PC-9 (cell line): Measurements from ENCODE around the gene HSF5. TPM values are rescaled to one million over a fixed set of nuclear protein-coding genes. Genes with fewer than 3 reads are reported as not detected.

Source experiments
- BruUV-seq: library from RNA; stranded (reverse); fragments of 400-500 nt; replicated peaks from 2 replicates; lab custom pipeline; 2021; lab: Mats Ljungman, UMichigan
- CTCF ChIA-PET: fragments of 300-600 bp; sonication (Branson Sonifier 250); formaldehyde crosslinking; loops from one replicate; lab custom pipeline; 2022; ENCODE audit warnings: antibody characterized with exemption; lab: Charles Lee
- POLR2A ChIA-PET: fragments of 300-600 bp; sonication (Branson Sonifier 250); formaldehyde crosslinking; loops from one replicate; lab custom pipeline; 2022; ENCODE audit warnings: antibody characterized with exemption; ENCODE audit not compliant: unreplicated experiment; lab: Charles Lee
- DNase-seq, 2 experiments: peaks; one replicate each; pipeline versions ENCODE4 v3.0.0 to v3.0.0-alpha.2; 2015 to 2022; ENCODE audit warnings: mixed read lengths in 1 of 2
- H2AFZ ChIP-seq: fragments of 200-600 bp; sonication (generic); 2 replicates; pipeline ENCODE4 v1.8.1; 2017; ENCODE audit warnings: antibody characterized with exemption
- H3F3A ChIP-seq: fragments of 200-600 bp; sonication (generic); 2 replicates; pipeline ENCODE4 v1.8.1; 2017; ENCODE audit warnings: antibody characterized with exemption, mild to moderate bottlenecking, low read depth; ENCODE audit not compliant: insufficient read depth
- H3K27ac ChIP-seq: fragments of 200-600 bp; sonication (generic); 2 replicates; pipeline ENCODE4 v1.6.1; 2016; ENCODE audit warnings: mixed run types
- H3K27me3 ChIP-seq: fragments of 200-600 bp; sonication (generic); 2 replicates; pipeline ENCODE4 v1.6.1; 2016; ENCODE audit warnings: low read depth, mixed run types; ENCODE audit not compliant: insufficient read depth
- H3K36me3 ChIP-seq: fragments of 200-600 bp; sonication (generic); 2 replicates; pipeline ENCODE4 v1.6.1; 2016; ENCODE audit warnings: low read depth, mixed run types
- H3K4me1 ChIP-seq: fragments of 200-600 bp; sonication (generic); replicated peaks from 2 replicates; pipeline ENCODE4 v1.6.1; 2016; ENCODE audit warnings: mixed run types; ENCODE audit not compliant: insufficient read depth
- H3K4me2 ChIP-seq: fragments of 200-600 bp; sonication (generic); 2 replicates; pipeline ENCODE4 v1.6.1; 2017; ENCODE audit warnings: mixed run types
- H3K4me3 ChIP-seq: fragments of 200-600 bp; sonication (generic); 2 replicates; pipeline ENCODE4 v1.6.1; 2016; ENCODE audit warnings: mixed run types
- H3K79me2 ChIP-seq: fragments of 200-600 bp; sonication (generic); 2 replicates; pipeline ENCODE4 v1.6.1; 2017; ENCODE audit warnings: low read depth, mixed run types
- H3K9me2 ChIP-seq: fragments of 200-600 bp; sonication (generic); 2 replicates; pipeline ENCODE4 v1.8.1; 2017; ENCODE audit warnings: mild to moderate bottlenecking; ENCODE audit not compliant: insufficient read depth
- H3K9me3 ChIP-seq: fragments of 200-600 bp; sonication (generic); 2 replicates; pipeline ENCODE4 v1.8.1; 2016; ENCODE audit warnings: low read depth; ENCODE audit not compliant: insufficient read depth
- H4K20me1 ChIP-seq: fragments of 200-600 bp; sonication (generic); 2 replicates; pipeline ENCODE4 v1.8.1; 2017; ENCODE audit not compliant: insufficient read depth
- EZH2 ChIP-seq: fragments of 200-600 bp; sonication (generic); IDR thresholded peaks from 2 replicates; pipeline ENCODE4 v1.8.0; 2017; ENCODE audit warnings: antibody characterized with exemption, low read depth
- intact Hi-C: fragments of 100-400 bp; cut with micrococcal nuclease; formaldehyde crosslinking; loops from one replicate; pipeline ENCODE4 v1.10.0; 2022; ENCODE audit not compliant: unreplicated experiment
- total RNA-seq: library from RNA; stranded (reverse); gene quantifications from 2 replicates; pipeline ENCODE4 v1.2.3, GENCODE V29; 2021
- TF ChIP-seq, protein P1 (sequence below): fragments of 200-600 bp; sonication (generic); conservative IDR thresholded peaks from 2 replicates; pipeline ENCODE4 v1.6.1; 2017; ENCODE audit warnings: mixed run types, antibody characterized with exemption, mild to moderate bottlenecking, moderate library complexity

HSF5 gene
- total RNA-seq, 1 experiment from 2014 or later: not detected

DNA sequence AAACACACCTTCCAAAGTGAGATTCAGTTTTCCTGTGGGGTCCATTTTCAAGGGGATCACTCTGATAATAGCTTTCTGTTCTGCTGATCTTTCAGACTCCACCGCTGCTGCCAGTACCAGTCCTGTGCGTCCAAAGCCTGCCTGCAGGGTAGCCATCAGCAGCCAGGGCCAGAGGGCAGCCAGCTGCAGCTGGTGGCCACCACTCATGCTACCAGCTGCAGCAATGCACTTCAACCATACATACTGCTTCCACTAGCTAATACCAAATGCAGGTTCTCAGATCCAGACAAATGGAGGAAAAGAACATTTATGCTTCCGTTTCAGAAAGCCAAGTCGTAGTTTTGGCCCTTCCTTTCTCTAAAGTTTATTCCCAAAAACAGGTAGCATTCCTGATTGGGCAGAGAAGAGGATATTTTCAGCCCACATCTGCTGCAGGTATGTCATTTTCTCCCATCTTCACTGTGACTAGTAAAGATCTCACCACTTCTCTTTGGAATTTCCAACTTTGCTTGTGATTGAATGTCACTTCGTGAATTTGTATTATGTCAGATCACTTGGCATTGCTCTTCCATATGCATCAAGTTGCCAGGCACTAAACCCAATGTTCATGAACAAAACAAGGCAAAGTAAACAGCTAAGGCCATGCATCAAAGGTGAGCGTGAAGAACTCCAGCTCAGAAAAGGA is 72.7 kb downstream of the HSF5 start:
- Histone ChIP-seq H2AFZ (no peak overlapping the region), H3K4me2 (no peak overlapping the region), H3K9me3 (no peaks in the 10 kb centered on the region), H3K27ac (no peak overlapping the region), H3K4me3 (no peak overlapping the region), H3K79me2 (no peaks in the 10 kb centered on the region), H3K36me3 (no peaks in the 10 kb centered on the region), H3K4me1 (peaks cover 43% of the 10 kb centered on the region), H4K20me1 (no peaks in the 10 kb centered on the region), H3K9me2 (no peaks in the 10 kb centered on the region), H3K27me3 (peaks cover 12% of the 10 kb centered on the region), H3F3A (peaks cover 7% of the 10 kb centered on the region; the same call in 1 of the 2 replicates)
- no peak for TF ChIP-seq EZH2
- POLR2A ChIA-PET: no interaction called here
- CTCF ChIA-PET: no interaction called here
- BruUV-seq: no TSS peak
- DNase-seq: no peak
- intact Hi-C loops: loop anchor here (2.0 to 10.0 kb wide), 2 partner anchors 25 to 201 kb away; partner anchors contain the start of gene MKS1

DNA sequence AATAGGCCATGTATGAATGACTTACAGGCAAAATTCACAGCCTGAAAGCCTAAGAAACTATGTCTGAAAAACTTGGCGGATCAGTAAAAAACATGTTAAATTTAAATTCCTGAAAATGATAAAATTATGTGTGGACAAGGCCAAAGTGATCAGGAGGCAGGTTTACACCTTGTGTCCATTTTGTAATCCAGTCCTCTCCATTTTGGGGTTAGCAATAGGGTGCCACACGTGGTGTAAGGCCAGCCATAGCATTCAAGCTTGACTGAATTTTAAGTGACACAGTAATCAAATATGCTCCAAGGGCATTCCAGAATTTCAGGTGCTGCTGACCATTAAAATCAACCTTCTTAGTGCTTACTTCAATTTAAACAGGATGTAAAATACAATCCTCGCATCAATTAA is 73.6 kb downstream of the HSF5 start:
- H3K79me2 ChIP-seq: no peaks in the 10 kb centered on the region
- no peak overlapping the region for H2AFZ ChIP-seq
- peaks cover 7% of the 10 kb centered on the region; the same call in 1 of the 2 replicates for H3F3A ChIP-seq
- no TSS peak for BruUV-seq
- no peaks in the 10 kb centered on the region for H3K36me3 ChIP-seq
- TF ChIP-seq, protein P1, sequence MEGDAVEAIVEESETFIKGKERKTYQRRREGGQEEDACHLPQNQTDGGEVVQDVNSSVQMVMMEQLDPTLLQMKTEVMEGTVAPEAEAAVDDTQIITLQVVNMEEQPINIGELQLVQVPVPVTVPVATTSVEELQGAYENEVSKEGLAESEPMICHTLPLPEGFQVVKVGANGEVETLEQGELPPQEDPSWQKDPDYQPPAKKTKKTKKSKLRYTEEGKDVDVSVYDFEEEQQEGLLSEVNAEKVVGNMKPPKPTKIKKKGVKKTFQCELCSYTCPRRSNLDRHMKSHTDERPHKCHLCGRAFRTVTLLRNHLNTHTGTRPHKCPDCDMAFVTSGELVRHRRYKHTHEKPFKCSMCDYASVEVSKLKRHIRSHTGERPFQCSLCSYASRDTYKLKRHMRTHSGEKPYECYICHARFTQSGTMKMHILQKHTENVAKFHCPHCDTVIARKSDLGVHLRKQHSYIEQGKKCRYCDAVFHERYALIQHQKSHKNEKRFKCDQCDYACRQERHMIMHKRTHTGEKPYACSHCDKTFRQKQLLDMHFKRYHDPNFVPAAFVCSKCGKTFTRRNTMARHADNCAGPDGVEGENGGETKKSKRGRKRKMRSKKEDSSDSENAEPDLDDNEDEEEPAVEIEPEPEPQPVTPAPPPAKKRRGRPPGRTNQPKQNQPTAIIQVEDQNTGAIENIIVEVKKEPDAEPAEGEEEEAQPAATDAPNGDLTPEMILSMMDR: no peak
- no peak for TF ChIP-seq EZH2
- peaks cover 43% of the 10 kb centered on the region for H3K4me1 ChIP-seq
- intact Hi-C loops: loop anchor here (10.0 kb wide), 1 partner anchor 200 kb away; the partner anchor contains the start of gene MKS1
- no peak overlapping the region for H3K27ac ChIP-seq
- H3K4me3 ChIP-seq: no peak overlapping the region
- no peaks in the 10 kb centered on the region for H3K9me3 ChIP-seq
- peaks cover 3% of the 10 kb centered on the region; the same call in 1 of the 2 replicates for H3K27me3 ChIP-seq
- ChIA-PET POLR2A (no interaction called here), CTCF (interaction anchor here (0.6 kb wide), 1 partner anchor 9 kb away, joined by 5 read pairs; no protein-coding TSS in a partner anchor)
- H3K9me2 ChIP-seq: no peaks in the 10 kb centered on the region
- DNase-seq: peak in 1 of 2 experiments; percentile 59
- H4K20me1 ChIP-seq: no peaks in the 10 kb centered on the region
- H3K4me2 ChIP-seq: no peak overlapping the region

DNA sequence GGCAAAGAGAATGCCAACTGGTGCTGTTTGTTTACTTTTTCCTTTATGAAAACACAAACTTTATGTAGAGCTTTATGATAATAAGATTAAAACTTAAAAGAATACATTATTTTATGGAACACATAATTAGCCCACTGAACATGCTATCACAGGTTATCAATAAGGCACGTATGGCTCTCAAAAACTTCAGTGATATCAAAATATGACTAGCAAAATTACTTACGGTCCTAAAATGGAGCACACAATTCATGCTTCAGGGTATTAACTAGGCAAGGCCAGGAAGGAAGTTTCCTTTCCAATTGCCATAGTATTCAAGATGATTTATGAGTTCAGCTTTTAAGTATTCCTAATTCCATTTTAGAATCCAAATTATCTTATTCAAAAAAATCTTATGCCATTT is 74.5 kb downstream of the HSF5 start:
- no peak overlapping the region for H3K4me3 ChIP-seq
- no peaks in the 10 kb centered on the region for H3K27me3 ChIP-seq
- H3K9me3 ChIP-seq: no peaks in the 10 kb centered on the region
- intact Hi-C loops: loop anchor here (10.0 kb wide), 1 partner anchor 199 kb away; the partner anchor contains the start of gene MKS1
- no peak overlapping the region for H3K27ac ChIP-seq
- TF ChIP-seq, protein P1: no peak
- TF ChIP-seq EZH2: no peak
- H2AFZ ChIP-seq: no peak overlapping the region
- H3F3A ChIP-seq: peaks cover 7% of the 10 kb centered on the region; the same call in 1 of the 2 replicates
- H3K79me2 ChIP-seq: no peaks in the 10 kb centered on the region
- H3K4me1 ChIP-seq: peaks cover 43% of the 10 kb centered on the region
- DNase-seq: no peak
- no peak overlapping the region for H3K4me2 ChIP-seq
- no TSS peak for BruUV-seq
- H3K9me2 ChIP-seq: no peaks in the 10 kb centered on the region
- ChIA-PET POLR2A (no interaction called here), CTCF (no interaction called here)
- no peaks in the 10 kb centered on the region for H3K36me3 ChIP-seq
- no peaks in the 10 kb centered on the region for H4K20me1 ChIP-seq
